Coronary artery (tissue), 2 donors: ENCODE measurements around the gene ATG4B.

Experiments used
- DNase-seq: peaks from one replicate; pipeline ENCODE4 v3.0.0-alpha.2; 2017; ENCODE audit warnings: low spot score
- H3K27ac ChIP-seq, 2 donors: fragments of 200-600 bp; sonication (generic); one replicate each; pipeline ENCODE4 v1.5.1; 2016 to 2019
- H3K4me3 ChIP-seq: fragments of 200-600 bp; sonication (generic); 2 replicates; pipeline ENCODE4 v1.5.1; 2016; ENCODE audit warnings: mild to moderate bottlenecking, moderate library complexity
- TF ChIP-seq, protein P1 (sequence below): fragments of 200-600 bp; sonication (generic); IDR thresholded peaks from one replicate; pipeline ENCODE4 v1.5.1; 2019; ENCODE audit warnings: antibody characterized with exemption

The ATG4B gene

GRCh38 chr2:241607162-241607885 is 30.2 kb upstream of the ATG4B start:
- TF ChIP-seq, protein P1, sequence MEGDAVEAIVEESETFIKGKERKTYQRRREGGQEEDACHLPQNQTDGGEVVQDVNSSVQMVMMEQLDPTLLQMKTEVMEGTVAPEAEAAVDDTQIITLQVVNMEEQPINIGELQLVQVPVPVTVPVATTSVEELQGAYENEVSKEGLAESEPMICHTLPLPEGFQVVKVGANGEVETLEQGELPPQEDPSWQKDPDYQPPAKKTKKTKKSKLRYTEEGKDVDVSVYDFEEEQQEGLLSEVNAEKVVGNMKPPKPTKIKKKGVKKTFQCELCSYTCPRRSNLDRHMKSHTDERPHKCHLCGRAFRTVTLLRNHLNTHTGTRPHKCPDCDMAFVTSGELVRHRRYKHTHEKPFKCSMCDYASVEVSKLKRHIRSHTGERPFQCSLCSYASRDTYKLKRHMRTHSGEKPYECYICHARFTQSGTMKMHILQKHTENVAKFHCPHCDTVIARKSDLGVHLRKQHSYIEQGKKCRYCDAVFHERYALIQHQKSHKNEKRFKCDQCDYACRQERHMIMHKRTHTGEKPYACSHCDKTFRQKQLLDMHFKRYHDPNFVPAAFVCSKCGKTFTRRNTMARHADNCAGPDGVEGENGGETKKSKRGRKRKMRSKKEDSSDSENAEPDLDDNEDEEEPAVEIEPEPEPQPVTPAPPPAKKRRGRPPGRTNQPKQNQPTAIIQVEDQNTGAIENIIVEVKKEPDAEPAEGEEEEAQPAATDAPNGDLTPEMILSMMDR, result no peak
- H3K4me3 ChIP-seq, result no peak overlapping the region
- H3K27ac ChIP-seq, result no peak overlapping the region
- DNase-seq, result no peak

DNA sequence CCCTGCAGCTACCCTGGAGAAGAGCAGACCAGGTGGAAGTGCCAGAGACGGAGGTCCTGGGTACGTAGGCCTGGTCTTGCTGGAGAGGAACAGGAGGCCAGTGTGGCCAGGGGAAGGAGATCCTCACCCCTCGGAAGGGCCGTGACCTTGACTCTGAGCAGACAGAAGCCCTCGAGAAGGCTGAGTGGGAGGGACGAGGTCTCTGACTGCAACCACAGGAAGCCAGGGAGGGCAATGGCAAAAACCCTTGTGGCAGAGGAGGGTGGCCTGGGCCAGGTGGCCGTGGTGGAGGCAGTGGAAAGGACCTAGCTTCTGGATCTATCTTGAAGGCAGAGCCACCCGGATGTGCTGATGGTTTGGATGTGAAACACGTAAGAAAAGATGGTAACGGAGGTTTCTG is 28.6 kb upstream of the ATG4B start:
- Histone ChIP-seq H3K4me3 (no peak overlapping the region), H3K27ac (no peak overlapping the region)
- TF ChIP-seq, protein P1, result no peak
- DNase-seq, result no peak

GRCh38 chr2:241609859-241610793 is 27.4 kb upstream of the ATG4B start:
- TF ChIP-seq, protein P1, result peak; percentile 28
- peak overlapping the region; percentile 81 for H3K4me3 ChIP-seq
- peak overlapping the region; percentile 77 to 89 for H3K27ac ChIP-seq
- peak; percentile 90 for DNase-seq

- TF ChIP-seq, protein P1, result no peak
- H3K4me3 ChIP-seq, result no peak overlapping the region
- DNase-seq, result no peak
- no peak overlapping the region for H3K27ac ChIP-seq
Observed at GRCh38 chr2:241611062-241611461, 26.4 kb upstream of the ATG4B start.

DNA sequence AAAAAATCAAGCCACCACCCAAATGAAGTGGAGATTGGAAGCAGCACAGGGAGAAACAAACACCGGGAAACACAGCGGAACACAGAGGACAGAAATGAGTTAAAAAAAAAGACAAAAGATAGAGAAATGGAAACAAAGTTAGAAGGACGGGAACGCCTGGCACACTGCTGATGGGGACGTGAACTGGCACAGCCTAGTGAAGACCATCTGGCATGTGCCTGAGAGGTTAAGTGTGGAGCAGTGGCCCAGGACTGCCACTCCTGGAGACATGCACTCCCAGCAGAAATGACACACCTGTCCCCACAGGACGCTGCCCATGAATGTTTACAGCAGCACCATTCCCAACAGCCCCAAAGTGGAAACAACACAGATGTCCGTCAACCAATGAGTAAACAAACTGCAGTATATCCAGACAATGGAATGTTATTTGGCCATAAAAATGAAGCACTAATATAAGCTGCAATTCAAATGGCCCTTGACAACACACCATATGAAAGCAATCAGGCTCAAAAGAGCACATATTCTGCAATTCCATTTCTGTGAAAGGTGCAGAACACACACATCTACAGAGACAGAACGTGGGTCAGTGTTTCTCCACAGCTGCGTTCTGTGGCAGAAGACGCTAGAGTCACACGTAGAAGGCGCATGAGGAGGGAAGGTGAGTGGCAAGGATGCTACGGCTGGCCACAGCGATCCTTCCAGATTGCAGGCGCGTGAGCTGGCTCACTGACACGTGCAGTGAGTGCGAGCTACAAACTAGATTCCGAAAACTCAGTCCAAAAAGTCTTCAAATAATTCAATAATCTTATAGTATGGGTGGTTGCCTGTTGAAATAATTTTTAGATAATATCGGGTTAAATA is 25.1 kb upstream of the ATG4B start:
- DNase-seq, result no peak
- TF ChIP-seq, protein P1, result no peak
- H3K27ac ChIP-seq, result peak overlapping the region in 1 of 2 donors; percentile 5
- H3K4me3 ChIP-seq, result no peak overlapping the region

GRCh38 chr2:241613017-241613780 is 24.3 kb upstream of the ATG4B start:
- Histone ChIP-seq H3K4me3 (no peak overlapping the region), H3K27ac (no peak overlapping the region)
- DNase-seq, result no peak
- TF ChIP-seq, protein P1, result no peak
